ENCODE data around the gene CHEK1.

The CHEK1 gene

DNA sequence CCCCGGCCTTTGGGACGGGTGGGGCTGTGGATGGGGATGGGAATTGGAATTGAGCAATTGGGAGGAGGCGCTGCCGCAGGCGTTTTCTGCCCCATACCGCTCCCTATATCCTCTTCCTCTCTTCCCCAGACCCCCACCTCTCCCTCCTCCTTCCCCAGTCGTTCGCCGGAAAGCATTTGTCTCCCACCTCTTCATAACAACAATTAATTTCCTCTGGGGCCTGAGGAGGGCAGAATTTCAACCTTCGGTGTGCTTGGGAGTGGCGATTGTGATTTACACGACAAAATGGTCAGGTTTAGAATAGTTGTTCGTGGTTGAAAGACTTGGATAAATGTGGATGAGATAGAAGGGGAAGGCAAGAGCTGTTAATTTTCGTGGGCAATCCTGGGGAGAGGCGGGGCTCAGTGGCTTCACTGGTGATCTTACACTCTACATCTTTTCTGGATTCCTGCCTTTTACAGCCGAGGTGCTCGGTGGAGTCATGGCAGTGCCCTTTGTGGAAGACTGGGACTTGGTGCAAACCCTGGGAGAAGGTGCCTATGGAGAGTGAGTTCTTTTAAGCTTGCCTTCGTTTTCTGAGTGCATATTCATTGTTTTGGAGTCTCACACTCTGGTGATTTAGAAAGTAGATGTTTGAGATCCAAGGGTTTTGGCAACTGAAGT is 1.5 kb downstream of the CHEK1 start:
- peak; percentile 26 for DNase-seq

DNA sequence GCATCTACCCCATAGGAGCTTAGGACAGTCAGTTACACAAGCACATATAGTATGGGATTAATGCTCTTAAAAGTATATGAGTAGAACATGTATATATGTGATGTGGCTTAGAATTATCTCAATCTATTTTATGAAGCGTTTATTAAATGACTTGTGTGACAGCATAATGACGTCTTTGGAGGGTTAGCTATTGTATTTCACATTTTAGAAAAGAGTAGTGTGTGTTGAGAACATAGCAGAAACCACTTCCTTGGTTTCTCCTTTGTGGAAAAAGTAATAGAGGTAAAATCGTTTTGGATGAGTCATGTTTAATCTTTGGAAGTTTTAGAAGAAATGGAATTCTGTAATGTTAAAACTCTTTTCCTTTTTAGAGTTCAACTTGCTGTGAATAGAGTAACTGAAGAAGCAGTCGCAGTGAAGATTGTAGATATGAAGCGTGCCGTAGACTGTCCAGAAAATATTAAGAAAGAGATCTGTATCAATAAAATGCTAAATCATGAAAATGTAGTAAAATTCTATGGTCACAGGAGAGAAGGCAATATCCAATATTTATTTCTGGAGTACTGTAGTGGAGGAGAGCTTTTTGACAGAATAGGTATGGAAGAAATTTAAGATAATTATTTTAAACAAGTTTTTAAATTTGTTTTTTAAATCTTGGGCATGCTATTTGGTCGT is 2.4 kb downstream of the CHEK1 start:
- no peak for DNase-seq

DNA sequence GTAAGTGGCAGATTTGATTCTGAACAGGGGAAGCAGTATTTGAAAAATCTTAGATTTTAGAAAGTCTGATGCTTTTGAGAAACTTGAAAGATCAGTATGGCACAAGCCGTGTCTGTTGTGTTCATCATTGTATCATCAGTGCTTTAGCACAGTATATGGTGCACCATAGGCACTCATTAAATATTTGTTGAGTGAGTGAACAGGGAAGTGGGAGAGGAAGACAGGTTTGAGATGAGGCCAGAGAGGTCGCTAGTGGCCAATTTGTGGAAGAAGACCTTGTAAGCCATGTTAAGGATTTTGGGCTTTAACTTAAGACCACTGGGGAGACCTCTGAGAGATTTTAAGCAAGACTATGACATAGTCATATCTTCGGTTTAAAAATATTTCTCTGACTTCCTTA is 12.9 kb downstream of the CHEK1 start:
- DNase-seq = no peak

DNA sequence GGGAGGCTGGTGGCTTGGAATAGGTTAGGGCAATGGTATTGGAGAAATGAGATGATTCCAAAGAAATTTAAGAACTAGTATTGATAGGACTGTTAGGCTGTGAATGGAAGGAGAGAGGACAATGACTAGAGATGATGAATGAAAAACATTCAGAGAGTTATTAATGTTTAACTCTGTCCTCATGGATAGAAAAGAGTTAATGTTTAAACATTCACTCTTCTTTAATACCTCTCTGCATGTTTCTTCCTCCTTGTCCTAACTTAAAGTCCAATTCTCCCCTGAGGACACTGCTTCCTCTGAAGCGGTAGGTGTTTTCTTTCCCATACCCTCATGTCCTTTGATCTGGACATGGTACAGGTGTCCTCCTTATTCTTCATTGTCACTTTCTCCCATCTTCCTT is 13.4 kb downstream of the CHEK1 start:
- DNase-seq = no peak

DNA sequence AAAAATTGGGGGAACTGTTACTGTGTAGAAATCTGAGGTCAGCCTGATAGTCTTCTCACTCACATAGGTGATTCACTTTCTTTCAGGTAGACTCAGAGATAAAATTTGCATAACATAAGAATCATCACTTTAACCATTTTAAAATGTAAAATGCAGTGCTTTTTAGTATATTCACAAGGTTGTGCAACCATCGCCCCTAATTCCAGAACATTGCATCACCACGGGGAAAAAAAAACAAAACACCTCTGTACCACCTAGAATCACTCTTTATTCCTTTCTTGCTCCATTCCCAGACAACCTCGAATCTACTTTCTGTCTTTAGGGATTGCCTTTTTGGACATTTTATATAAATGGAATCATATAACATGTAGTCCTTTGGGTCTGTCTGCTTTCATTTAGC is 20.9 kb downstream of the CHEK1 start:
- DNase-seq = no peak

DNA sequence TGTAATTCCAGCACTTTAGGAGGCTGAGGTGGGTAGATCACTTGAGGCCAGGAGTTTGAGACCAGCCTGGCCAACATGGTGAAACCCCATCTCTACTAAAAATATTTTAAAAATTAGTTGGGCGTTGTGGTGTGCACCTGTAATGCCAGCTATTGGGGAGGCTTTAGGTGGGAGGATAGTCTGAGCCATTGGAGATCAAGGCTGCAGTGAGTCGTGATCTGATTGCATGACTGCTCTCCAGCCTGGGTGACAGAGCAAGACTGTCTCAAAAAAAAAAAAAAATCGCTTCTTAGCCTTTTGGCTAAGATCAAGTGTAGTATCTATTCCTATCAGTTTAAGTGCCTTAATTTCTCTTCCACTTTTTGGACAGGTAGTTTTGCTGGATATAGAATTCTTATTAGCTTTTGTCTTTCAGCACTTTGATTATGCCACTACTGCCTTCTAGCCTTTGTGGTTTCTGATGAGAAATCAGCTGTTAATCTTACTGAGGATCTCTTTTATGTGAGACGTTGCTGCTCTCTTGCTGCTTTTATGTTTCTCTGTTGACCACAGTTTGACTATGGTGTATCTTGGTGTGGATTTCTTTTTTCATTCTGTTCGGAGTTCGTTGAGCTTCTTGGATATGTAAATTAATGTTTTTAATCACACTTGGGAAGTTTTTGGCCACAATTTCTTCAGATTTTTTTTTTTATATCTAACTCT is 24.7 kb downstream of the CHEK1 start:
- no peak for DNase-seq

DNA sequence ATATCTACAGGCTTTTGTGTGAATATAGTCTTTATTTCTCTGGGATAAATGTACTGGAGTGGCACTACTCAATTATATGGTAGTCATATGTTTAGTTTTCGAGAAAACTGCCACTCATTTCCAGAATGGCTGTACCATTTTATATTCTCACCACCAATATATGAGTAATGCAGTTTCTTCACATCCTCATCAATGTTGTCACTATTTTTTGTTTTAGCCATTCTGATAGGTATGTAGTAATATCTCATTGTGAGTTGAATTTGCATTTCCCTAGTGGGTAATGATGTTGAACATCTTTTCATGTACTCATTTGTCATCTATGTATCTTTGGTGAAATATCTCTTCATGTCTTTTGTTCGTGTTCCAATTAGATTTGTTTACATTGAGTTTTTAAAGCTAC is 37.7 kb downstream of the CHEK1 start:
- no peak for DNase-seq

DNA sequence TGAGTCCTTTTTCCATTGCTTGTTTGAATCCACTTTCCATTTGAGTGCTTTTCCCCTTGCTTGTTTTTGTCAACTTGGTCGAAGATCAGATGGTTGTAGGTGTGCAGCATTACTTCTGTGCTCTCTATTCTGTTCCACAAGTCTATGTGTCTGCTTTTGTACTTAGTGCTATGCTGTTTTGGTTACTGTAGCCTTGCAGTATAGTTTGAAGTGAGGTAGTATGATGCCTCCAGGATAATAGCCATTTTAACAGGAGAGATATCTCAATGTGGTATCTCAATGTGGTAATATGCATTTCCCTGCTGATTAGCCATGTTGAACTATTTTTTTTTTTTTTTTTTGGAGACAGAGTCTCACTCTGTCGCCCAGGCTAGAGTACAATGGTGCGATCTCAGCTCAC is 38.9 kb downstream of the CHEK1 start:
- DNase-seq = no peak

DNA sequence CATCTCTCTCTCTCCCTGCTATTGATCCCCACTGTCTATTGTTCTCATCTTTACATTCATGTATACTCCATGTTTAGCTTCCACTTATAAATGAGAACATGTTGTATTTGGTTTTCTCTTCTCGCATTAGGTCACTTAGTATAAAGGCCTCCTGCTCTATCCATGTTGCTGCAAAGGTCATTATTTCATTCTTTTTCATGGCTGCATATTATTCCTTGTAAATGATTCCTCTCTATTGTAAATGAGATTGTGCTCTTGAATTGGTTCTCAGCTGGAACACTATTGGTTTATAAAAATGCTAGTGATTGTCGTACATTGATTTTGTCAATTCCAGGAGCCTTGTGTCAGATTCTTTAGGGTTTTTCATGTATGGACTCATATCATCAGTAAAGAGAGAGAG is 42.2 kb downstream of the CHEK1 start:
- no peak for DNase-seq

DNA sequence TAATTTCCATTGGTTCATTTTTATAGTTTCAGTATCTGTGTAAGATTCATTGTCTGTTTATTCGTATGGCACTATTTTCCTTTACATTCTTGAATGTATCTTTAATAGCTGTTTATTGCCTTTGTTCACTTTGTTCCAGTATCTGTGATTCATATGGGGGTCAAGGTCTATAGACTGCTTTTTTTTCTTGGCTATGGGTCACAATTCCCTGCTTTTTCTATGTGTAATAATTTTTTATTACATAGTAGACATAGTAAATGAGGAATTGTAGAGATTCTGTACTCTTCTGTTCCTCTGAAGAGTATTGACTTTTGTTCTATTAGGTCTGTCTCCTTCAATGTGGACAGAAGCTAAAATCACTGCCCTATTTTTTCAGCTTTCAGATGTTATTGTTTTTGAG is 45.2 kb downstream of the CHEK1 start:
- DNase-seq = no peak

DNA sequence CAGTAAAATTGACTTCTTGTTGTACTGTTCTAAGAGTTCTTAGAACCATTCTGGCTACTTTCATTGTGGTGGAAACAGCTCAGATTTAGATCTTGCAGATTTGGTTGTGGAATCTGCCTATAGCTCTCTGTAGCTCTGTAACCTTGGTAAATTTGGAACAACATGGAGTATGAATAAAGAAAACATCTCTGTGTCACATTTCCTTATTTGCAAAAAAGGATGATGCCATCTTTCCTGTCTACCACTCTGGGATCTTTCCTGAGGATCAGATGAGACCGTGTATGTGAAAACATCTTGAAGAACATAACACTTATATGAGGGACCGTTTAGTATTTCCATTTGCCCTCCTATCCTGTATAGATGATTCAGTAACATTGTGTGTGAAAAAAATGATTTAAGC is 46.6 kb downstream of the CHEK1 start:
- DNase-seq = no peak

DNA sequence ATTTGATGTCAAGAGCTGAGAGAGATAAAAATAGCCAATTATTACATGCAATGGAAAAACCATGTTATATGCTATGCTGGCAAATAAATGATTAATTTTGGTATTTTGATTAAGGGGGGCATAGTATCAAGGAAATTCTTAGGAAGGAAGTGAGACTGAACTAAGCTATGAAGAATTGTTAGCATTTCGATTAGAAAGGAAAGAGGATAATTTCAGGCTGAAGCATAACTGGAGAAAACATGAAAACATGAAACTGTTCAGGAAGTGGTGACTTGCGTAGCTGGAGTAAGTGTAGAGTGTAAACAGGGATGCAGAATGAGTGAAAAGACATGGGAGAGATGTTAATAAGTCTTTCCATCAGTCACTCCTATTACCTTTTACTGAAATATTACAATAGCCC is 49.2 kb downstream of the CHEK1 start:
- no peak for DNase-seq

DNA sequence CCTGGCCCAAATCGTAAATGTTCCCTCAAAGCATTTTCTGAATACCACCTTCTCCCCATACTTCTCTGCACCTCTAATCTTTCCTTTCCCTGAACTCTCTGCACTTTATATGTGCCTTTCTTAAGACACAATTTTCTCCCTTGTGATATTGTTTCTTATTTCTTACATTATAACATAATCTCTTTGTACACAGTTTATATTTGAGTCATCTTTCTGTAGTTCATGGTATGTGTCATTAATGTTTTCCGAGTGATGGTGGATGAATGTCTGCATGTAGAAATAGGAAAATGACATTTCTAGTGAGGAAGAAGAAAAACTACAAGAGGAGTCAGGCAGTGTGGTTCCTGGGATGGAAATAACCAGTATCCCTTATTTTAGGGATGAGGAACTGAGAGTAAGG is 50.2 kb downstream of the CHEK1 start:
- DNase-seq = no peak

DNA sequence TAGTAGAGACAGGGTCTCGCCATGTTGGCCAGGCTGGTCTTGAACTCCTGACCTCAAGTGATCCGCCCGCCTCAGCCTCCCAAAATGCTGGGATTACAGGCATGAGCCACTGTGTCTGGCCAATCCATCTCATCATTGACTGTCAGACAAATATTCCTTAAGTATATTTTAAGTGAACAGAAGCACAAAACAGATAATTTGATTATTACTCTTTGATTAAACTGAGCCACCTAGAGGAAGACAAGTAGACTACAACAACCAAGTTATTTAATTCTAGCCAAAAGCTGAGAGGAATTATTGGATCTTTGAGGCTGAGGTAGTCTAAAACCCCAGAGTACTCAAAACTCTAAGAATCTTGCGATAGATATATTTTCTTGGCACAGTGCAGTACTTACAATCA is 54.4 kb downstream of the CHEK1 start:
- DNase-seq = no peak

DNA sequence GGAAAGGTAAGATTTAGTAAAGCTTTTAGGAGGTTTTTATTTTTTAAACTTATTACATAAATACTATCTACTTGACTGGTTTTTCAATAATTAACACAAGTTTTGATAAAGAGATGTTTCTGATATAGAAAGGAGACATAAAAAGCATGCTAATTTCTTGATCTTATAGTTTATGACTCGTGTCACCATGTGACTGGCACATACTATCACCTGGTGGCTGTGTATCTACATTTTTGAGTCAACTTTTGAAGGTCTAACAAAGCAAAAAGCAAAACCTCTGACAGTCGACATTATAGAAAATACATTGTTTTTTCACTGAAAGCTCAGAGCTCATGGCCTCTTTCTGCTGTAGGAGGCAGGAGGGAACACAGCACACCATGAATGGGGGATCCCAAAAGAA is 54.9 kb downstream of the CHEK1 start:
- DNase-seq = no peak

DNA sequence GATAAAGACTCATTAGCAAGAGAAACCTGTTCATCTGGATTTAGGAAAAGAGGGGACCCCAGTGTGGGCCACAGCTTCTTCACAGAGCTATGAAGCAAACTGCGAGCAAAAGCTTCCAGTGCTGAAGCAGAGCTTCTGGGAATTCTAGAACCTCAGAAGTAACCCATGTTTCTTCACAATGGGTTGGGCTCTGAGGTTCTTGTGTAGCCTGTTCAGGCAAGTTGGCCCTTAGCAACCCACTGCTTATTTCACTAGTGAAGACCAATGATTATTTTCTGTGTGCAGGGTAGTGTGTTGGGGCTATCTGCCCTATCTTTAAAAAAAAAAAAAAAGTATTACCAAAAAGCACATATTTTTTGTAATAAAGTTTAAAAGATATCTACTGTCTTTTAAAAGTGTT is 55.8 kb downstream of the CHEK1 start, which contains the start of gene ACRV1:
Gene ACRV1, minus strand, starts transcription at position 101 of the 400 bp plus-strand sequence. Its CDS starts 67 bp downstream, at position 34.
- no peak for DNase-seq

DNA sequence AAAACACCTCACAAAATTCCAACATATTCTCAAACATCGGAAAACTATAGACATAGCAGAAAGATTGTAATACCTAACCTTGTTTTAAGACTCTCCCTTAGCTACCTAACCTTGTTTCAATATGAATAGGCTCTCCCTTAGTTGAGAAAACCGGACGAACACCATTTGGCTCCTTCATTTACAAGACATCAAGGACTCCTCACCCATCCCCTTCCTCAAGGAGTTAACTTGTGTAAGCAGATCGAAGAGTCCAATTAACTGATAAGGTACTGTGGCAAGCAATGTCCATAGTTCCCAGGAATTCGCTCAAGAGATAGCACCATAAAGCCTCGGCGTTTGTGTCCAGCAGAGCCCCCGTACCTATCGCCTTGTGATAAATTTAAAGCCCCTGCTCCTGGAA is 60.3 kb downstream of the CHEK1 start:
- no peak for DNase-seq

DNA sequence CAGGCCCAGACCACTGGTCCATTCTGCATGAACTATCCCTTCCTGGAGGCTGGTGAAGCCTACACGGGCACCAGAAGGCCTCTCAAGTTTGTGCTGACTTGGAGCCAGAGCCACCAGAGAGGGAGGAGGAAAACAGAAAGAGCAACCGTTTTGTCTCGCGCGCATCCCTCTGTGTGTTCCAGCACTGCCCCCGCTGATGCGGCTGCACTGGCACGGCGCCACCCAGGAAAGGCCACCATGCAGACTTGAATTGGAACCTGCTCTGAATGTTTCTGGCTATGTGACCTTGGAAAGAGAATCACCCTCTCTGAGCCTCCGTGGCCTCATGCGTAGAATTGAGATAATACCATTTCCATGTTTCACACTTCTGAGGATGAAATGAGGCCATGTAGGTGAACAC is 63.1 kb downstream of the CHEK1 start:
- DNase-seq = no peak

DNA sequence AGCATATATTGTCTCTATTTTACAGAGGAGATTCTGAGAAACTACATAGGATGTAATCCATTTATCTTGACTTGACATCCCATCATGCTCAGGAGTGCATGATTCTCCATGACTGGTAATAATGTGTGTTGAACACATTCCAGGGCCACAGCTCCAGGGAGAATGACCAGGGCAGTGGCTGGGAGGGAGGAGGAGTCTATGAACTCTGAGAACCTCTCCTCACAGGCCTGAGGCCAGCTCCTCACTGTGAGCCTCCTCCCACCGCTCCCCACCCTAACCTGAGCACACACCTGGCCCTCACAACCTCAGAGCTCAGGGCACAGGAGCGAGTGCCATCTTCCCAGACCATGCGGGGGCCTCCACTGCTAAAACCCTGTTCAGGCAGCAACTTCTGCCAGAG is 63.7 kb downstream of the CHEK1 start:
- no peak for DNase-seq

DNA sequence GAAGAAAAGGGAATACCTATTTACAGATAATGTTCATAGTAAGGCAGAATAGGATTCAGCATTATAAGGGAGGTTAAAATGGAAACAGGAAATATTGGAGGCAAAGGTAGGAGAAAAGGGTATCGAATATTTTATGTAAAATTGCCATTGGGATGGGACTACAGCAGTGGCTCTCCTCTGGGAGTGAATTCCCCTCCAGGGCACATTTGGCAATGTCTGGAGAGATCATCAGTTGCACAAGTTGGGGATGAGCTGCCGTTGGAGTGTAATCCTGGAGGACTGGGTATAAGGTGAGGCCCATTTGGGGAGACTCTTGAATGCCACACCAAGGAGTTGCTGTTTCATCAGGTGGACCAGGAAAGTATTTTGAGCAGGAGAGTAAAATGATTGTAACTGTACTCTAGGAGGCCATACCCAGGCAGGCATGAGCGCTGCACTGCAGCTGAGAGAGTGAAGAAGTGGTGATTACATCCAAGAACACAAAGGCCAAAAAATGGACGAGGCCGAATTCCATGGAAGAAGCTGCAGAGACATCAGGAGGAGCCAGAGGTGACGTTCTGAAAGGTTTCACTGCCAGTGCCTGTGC is 64.4 kb downstream of the CHEK1 start:
- no peak for DNase-seq

DNA sequence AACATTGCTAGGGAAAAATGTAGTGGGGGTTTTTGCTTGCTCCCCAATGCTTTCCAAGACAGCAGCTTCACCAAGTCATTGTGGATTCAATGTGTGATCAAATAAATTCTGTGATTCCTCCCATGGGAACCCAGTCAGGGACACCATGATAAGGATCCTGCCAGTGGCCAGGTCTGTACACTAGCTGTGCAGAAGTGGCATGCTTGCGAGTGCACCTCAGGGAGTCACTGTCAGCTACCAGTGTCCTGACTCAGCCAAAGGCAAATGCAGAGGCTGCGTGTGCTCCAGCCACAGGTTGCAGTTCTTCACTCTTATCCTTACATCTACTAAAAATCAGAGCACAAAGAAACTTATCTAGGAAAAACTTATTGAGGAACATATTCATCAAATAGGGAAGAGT is 65.0 kb downstream of the CHEK1 start:
- no peak for DNase-seq

DNA sequence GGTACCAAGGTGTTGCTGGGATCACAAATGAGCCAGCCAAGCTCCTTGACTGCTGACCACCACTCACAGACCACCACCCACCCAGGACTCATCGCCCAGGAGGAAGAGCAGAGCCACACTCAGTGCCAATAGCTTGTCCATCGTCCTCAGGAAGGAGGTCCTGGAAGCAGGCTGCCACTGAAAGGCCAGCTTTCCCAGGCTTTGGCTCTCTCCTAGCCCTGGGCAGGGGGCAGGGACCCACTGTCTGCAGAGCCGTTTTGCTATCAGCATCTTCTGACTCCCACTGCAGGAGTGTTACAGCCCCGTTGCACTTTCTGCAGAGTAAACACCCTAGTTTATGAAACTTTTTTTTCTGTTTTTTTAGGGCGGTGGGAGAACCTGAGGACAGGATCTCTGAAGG is 67.9 kb downstream of the CHEK1 start:
- DNase-seq = no peak

DNA sequence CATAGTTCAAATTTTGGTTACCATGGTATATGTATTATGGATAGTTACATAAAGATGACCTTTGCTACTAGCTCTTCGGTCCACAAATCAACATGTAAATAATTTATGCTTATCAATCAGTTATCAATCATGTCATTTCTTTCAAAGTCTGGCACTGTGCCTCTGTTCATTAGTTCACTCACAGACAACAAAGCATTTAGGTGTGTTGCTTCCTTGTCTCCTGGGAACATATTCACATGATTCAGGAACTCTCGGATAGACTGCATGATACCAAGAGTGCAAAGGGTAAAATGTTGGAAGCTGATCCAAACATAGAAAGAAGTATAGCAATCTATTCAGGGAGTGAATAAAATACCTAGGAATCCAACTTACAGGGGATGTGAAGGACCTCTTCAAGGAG is 70.0 kb downstream of the CHEK1 start:
- DNase-seq = no peak

DNA sequence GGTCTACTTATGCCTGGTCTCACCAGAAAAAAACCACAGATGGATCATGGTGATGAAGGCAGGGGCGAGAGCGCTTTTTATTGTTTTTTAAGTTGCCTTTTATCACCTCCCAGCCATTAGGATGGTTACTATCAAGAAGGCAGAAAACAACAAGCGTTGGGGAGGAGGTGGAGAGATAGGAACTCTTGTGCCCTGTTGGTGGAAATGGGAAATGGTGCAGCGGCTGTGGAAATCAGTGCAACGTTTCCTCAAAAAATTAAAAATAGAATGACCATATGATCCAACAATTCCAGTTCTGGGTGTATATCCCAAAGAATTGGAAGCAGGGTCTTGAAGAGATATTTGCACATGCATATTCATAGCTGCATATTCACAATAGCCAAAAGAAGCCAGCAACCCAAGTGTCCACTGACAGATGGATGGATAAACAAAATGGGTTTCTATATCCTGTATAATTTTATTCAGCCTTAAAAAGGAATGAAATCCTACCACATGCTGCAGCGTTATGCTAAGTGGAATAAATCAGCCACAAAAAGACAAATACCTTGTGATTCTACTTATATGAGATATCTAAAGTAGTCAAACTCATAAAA is 76.2 kb downstream of the CHEK1 start:
- DNase-seq = no peak
